GM18868 (cell line): ENCODE data around the gene ZBTB7C.

Source experiments
- ATAC-seq: cut with Tn5 transposase; IDR thresholded peaks from one replicate; pipeline ENCODE4 v1.9.1; 2021; ENCODE audit warnings: mild to moderate bottlenecking, moderate library complexity; ENCODE audit not compliant: unreplicated experiment

Gene ZBTB7C

GRCh38 chr18:48074929-48075706, 334.1 kb downstream of the ZBTB7C start:
- no peak for ATAC-seq

DNA sequence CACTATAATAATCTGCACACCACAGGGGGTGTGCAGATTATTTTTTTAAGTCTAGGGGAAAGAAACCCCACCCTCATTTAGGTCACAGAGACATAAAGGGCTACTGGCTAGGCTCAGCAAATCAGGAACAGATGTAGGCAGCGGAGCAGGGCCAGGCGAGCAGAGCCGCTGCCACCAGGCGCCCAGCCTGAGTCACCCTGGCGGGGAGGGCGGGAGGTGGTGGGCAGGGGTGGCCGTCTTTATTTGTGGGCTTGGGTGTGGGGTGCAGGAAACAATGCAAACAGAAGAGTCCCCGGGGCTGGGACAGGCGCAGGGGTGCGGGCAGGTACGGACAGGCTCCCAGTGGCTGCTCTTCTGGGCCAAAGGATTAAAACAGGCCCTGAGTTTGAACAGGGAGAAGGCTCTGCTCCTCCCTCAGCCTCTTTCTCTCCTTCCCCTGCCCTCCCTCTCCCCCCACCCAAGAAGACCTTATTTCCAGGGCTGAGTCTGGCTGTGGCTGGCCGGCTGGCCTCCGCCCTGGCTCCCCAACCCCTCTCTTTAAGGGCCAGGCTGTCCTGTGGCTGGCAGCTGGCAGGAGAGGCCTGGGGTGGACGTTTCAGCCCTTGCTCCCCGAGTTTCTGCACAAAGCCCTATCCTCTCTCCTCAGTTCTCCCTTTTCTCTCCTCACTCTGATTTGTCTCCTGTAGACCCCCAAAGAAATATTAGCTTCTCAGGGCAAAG, 335.8 kb downstream of the ZBTB7C start:
- ATAC-seq = no peak

GRCh38 chr18:48072428-48073204, 336.6 kb downstream of the ZBTB7C start:
- no peak for ATAC-seq

DNA sequence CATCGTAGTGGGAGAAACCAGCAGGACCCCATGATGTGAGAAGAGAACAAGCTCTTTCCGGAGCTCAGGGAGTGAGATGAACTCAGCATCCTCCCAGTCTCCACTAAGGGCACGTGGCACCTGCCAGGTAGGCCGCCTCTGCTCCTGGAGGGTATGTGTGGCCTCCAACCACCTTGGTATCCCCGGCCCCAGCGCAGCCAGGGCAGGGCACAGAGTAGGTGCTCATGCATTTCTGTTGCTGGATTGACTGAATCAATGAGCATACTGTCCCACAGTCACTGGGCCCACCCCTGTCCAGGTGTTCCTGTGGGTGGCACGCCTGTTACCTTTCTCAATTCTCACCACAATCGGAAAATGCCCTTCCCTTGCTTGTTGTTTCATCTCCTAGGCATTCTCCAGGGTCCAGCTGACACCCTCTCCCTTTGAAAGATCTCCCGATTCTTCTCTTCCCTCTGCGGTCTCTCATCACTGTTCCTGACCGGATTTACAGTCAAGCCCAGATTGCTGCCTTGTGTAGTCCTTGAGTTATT, 340.2 kb downstream of the ZBTB7C start:
- ATAC-seq = no peak

DNA sequence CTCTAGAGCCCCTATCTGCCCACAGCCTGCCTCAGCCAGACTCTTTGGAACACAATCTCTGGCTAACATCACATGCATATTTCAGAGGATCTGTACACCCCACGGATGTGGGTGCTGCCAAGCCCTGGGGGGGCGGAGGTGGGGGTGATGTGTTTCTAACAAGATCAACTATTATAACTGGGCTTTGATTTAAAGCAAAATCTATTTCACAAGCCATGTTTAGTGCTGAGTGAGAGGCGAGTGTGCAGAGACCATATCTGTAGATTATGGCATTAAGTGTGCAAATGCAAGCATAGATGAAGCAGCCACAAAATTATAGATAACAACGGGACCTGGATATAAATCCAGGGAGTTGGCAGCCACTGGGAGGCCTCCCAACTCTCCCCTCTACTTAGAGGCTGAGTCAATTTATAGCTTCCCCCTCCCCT, 342.9 kb downstream of the ZBTB7C start:
- no peak for ATAC-seq

DNA sequence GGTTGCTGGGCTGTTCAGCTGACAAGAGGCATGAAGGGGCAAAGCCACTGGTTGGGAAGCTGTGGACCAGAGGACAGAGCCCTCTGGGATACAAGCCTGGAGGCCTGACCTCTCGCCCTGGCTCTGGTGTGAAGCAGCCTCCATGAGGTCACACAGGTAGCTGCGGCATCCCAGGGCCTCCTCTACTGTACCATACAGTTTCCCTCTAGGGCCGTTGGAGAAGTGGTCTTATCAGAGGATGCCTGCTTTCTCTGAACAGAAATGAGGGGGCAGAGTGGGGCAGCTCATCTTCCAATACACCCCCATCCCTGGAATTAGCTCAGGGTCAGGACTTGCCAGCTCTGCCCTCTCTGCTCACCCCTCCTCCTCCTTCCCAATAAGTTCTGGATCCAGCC, 343.6 kb downstream of the ZBTB7C start:
- no peak for ATAC-seq

DNA sequence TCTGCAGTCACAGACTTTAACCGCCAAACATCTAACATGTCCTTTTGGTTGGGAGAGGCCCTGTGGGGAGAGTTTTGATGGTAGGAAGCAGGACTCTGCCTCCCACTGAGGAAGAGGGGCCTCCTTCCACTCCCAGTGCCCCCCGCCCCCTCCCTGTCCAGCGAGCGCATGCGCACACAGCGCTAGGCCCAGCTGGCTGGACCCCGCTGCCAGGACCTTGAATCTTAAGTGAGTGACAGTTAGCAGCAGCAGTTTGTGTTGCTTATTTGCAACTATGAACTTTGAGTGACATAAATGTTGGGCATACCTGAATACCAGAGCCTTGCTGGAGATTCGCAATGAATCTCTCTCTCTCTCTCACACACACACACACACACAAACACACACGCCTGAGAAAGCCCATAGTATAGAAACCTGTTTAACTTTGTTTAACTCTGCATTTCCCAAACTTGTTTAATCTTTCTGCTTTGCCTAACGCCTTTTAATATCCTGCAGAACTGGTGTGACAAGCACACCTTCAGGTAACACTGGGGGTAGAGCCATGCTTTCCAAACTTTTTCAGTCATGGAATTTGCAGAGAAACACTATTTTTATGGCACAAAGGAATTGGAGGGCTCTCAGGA, 344.1 kb downstream of the ZBTB7C start:
- ATAC-seq = no peak

DNA sequence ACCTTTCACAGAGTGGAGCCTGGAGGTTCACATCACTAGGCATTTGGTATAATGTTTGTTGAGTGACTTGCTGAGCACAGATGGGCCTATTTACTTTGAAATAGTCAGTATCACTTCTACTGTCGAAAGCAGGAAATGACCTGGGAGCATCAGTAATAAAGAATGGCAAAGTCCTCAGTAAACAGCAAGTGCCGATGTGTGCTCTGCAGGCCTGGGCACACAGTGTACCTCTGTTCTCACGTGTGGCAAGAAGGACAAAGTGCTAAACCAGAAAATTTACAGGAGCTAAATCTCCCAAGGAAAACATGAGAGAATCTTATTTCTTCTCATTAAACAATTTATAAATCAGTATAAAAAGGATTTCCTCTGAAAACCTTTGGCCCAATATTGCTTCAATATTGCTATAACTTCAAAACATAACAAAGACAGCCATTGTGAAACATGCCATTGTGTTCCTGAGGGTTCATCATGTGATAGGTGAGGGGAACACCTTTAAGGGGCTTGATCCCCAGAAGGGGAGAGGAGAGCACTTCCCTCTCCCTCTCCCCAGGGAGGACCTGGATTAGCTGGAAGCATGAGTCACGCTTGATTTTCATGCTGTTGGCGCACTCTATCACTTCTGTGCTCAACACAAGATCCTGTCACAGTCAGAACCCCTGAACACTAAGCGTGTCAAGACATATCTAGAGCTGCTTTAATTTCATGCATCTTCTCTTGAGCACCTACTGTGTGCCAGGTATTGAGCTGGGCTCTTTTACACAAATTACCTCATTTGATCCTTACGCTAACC, 347.2 kb downstream of the ZBTB7C start:
- no peak for ATAC-seq

DNA sequence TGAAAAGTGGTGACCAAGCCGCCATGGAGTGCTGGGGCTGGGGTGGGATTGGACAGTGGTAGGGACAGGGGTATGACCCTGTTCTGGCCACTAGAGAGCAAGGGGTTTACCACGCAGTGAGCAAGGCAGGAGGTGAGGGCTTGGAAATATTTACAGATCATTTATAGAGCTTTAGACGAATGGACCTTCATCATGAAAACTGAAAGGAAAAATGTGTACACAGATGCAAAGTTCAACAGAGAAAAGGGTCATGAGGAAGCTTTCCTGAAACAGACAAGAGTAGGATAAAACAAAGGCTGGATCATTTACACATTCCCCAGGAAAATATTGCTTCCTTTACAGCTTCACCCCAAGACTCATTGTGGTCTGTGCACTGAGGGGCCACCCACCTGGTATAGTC, 348.2 kb downstream of the ZBTB7C start:
- no peak for ATAC-seq

- no peak for ATAC-seq
Observed at GRCh38 chr18:48060346-48060745, 348.8 kb downstream of the ZBTB7C start.

- no peak for ATAC-seq
Observed at GRCh38 chr18:48059455-48060010, 349.6 kb downstream of the ZBTB7C start.

DNA sequence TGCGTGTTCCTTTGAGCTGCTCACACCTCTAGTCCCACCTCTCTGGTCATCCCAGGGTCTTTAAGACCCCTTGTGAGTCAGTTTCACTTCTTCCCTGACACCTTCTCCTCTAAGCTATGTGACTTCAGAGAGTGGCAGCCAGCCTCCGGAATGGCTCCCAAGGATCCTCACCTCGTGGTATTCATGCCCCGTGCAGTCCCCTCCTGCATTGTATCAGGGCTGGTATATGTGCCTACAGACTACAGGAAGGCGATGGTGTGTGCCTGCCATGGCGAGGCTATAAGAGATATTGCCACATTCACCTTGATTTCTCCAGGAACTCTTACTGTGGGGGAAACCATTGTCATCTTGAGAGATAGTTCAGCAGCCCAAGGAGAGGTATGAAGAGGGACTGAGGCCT, 350.7 kb downstream of the ZBTB7C start:
- ATAC-seq = no peak

- no peak for ATAC-seq
Observed at GRCh38 chr18:48057018-48057417, 352.2 kb downstream of the ZBTB7C start.

DNA sequence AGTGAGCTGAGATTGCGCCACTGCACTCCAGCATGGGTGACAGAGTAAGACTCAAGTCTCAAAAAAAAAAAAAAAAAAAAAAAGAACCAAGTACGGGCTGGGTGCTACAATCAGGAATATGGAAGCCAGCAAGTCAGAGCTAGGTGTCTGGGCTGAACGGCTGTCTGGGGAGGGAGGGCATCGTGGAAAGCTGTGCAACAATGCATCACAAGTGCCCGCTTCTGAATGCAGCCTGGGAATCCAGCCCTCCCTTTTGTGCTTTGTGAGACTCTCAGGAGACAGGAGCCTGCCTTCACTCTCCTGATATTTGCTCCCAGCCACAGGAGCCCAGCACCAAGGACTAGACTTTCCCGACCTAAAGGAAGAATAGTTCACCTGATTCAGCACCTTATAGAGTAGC, 353.8 kb downstream of the ZBTB7C start:
- no peak for ATAC-seq

GRCh38 chr18:48053881-48054816, 355.0 kb downstream of the ZBTB7C start:
- no peak for ATAC-seq

GRCh38 chr18:48052842-48053241, 356.3 kb downstream of the ZBTB7C start:
- ATAC-seq = no peak

- ATAC-seq = no peak
Observed at GRCh38 chr18:48051945-48052840, 357.0 kb downstream of the ZBTB7C start.

- no peak for ATAC-seq
Observed at GRCh38 chr18:48050176-48050575, 359.0 kb downstream of the ZBTB7C start.
